Measurements from ENCODE around the gene PPIL1.

PPIL1 gene

DNA sequence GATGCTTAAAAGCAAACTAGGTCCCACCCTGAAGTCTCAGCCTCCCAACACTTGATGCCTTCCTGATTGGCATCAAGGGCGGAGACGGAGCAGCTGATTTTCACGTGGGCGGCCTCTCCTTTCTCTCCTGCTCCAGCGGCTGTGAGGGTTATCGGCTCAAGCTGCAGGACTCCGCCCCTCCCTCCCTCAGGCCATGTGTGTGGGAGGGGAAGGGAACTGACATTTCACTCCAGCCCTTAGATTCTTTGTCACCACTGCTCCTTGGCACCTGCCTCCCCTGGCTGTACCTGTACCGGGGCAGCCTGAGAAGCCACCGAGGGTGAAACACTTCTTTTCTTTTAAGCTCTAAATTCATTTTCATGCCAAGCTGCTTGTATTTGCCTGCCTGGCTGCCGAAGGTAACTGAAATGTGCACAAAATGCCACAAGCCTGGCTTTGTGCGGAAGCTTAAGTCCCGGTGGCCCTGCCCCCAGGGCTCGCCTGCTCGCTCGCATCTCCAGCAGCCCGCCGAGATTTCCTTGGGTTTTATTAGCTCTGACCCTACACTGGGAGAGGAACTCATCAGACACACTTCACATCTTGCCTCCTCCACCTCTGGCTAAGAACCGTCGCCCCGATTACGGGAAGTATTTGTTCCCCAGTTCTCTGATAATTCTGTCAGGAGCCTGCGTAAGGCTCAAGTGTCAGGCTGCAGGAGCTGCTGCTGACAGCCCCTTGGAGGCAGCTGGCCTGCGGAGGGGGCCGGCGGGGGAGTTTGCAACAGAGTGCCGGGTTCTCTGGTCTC, 25.8 kb downstream of the PPIL1 start:
- TF ChIP-seq, protein P1, sequence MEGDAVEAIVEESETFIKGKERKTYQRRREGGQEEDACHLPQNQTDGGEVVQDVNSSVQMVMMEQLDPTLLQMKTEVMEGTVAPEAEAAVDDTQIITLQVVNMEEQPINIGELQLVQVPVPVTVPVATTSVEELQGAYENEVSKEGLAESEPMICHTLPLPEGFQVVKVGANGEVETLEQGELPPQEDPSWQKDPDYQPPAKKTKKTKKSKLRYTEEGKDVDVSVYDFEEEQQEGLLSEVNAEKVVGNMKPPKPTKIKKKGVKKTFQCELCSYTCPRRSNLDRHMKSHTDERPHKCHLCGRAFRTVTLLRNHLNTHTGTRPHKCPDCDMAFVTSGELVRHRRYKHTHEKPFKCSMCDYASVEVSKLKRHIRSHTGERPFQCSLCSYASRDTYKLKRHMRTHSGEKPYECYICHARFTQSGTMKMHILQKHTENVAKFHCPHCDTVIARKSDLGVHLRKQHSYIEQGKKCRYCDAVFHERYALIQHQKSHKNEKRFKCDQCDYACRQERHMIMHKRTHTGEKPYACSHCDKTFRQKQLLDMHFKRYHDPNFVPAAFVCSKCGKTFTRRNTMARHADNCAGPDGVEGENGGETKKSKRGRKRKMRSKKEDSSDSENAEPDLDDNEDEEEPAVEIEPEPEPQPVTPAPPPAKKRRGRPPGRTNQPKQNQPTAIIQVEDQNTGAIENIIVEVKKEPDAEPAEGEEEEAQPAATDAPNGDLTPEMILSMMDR (IDR thresholded peaks at IDR 0.05; ENCODE audit: poor library complexity, severe bottlenecking), result no peak
- H3K4me1 ChIP-seq (ENCODE audit: insufficient read depth, poor library complexity, severe bottlenecking), result peaks cover 12% of the 10 kb centered on the region
- H3K27ac ChIP-seq (ENCODE audit: poor library complexity, severe bottlenecking), result no peak overlapping the region
- no peaks in the 10 kb centered on the region for H3K9me3 ChIP-seq (ENCODE audit: severe bottlenecking)
- no peak for DNase-seq (ENCODE audit: low spot score)
- no peak overlapping the region for H3K4me3 ChIP-seq (ENCODE audit: severe bottlenecking)
- H3K36me3 ChIP-seq (ENCODE audit: low read depth), result peaks cover 5% of the 10 kb centered on the region
- H3K27me3 ChIP-seq (ENCODE audit: insufficient read depth, poor library complexity, severe bottlenecking), result no peaks in the 10 kb centered on the region
- no peak for ATAC-seq (ENCODE audit: low read depth)

- Histone ChIP-seq H3K9me3 (ENCODE audit: severe bottlenecking) (no peaks in the 10 kb centered on the region), H3K4me1 (ENCODE audit: insufficient read depth, poor library complexity, severe bottlenecking) (peaks cover 3% of the 10 kb centered on the region), H3K36me3 (ENCODE audit: low read depth) (no peaks in the 10 kb centered on the region; the same call in 1 of the 2 replicates), H3K27ac (ENCODE audit: poor library complexity, severe bottlenecking) (no peak overlapping the region), H3K4me3 (ENCODE audit: severe bottlenecking) (no peak overlapping the region), H3K27me3 (ENCODE audit: insufficient read depth, poor library complexity, severe bottlenecking) (no peaks in the 10 kb centered on the region)
- TF ChIP-seq, protein P1 (IDR thresholded peaks at IDR 0.05; ENCODE audit: poor library complexity, severe bottlenecking), result no peak
- no peak for DNase-seq (ENCODE audit: low spot score)
- ATAC-seq (ENCODE audit: low read depth), result no peak
Observed at GRCh38 chr6:36847991-36848390, 26.6 kb downstream of the PPIL1 start.

DNA sequence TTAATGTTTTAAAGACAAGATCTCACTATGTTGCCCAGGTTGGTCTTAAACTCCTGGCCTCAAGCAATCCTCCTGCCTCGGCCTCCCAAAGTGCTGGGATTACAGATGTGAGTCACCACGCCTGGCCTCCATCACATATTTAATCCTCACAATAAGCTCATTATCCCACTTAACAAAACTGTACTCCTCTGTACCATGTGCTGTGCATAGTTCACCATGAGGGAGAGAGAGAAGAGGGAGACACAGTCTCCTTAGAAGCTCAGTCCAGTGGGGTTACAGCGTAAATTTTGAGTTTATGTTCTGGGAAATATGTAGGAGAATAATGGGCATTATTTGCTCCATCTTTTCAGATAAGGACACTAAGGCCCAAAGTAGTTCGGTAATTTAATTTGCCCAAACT, 27.5 kb downstream of the PPIL1 start:
- H3K4me3 ChIP-seq (ENCODE audit: severe bottlenecking), result no peak overlapping the region
- H3K27me3 ChIP-seq (ENCODE audit: insufficient read depth, poor library complexity, severe bottlenecking), result no peaks in the 10 kb centered on the region
- ATAC-seq (ENCODE audit: low read depth) (no peak), DNase-seq (ENCODE audit: low spot score) (no peak)
- no peaks in the 10 kb centered on the region for H3K9me3 ChIP-seq (ENCODE audit: severe bottlenecking)
- no peak overlapping the region for H3K27ac ChIP-seq (ENCODE audit: poor library complexity, severe bottlenecking)
- no peaks in the 10 kb centered on the region for H3K36me3 ChIP-seq (ENCODE audit: low read depth)
- no peaks in the 10 kb centered on the region for H3K4me1 ChIP-seq (ENCODE audit: insufficient read depth, poor library complexity, severe bottlenecking)
- TF ChIP-seq, protein P1 (IDR thresholded peaks at IDR 0.05; ENCODE audit: poor library complexity, severe bottlenecking), result no peak

DNA sequence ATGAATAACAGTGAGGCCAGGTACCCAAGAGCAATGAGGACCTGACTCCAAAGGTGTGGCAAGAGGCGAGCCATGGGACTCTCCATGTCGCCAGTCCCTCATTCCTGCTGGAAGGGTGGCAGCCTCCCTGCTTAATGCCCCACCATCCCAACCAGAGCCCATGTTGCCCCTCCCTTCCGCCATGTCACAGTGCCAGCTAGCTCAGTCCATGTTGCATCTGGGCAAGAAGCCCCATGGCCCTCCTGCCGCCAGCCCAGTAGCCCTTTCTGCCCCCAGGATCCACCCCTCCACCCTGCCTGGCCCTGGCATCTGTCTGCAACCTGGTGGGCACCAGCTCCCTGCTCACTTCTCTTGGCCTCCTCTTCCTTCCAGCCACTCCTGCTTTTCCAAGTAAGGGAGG, 29.4 kb downstream of the PPIL1 start:
- Histone ChIP-seq H3K4me1 (ENCODE audit: insufficient read depth, poor library complexity, severe bottlenecking) (no peaks in the 10 kb centered on the region), H3K4me3 (ENCODE audit: severe bottlenecking) (no peak overlapping the region), H3K36me3 (ENCODE audit: low read depth) (no peaks in the 10 kb centered on the region), H3K27ac (ENCODE audit: poor library complexity, severe bottlenecking) (no peak overlapping the region), H3K27me3 (ENCODE audit: insufficient read depth, poor library complexity, severe bottlenecking) (peaks cover 5% of the 10 kb centered on the region), H3K9me3 (ENCODE audit: severe bottlenecking) (no peaks in the 10 kb centered on the region)
- no peak for ATAC-seq (ENCODE audit: low read depth)
- TF ChIP-seq, protein P1 (IDR thresholded peaks at IDR 0.05; ENCODE audit: poor library complexity, severe bottlenecking), result no peak
- no peak for DNase-seq (ENCODE audit: low spot score)
